NCI-H2081 treated with DMSO at 0.1 percent for 48 hours (cell line): ENCODE measurements around the gene SFTPD.
"Not testable (repeated sequence)": the region's sequence is repeated elsewhere in the genome, so short reads cannot be mapped to it uniquely, and the experiment has no call there.

Experiments
- DNase-seq: peaks from one replicate; lab custom pipeline; 2025; lab: John Stamatoyannopoulos, UW

Gene SFTPD

GRCh38 chr10:79948976-79949722 is at the start of gene SFTPD:
Gene SFTPD (minus strand): TSS chr10:79949105. CDS start chr10:79946659, 2,446 bp downstream.
- DNase-seq: no peak

- no peak for DNase-seq
Measured at GRCh38 chr10:79995979-79996634, 47.2 kb upstream of the SFTPD start.

GRCh38 chr10:79994556-79994955 is 45.7 kb upstream of the SFTPD start:
- no peak for DNase-seq

DNA sequence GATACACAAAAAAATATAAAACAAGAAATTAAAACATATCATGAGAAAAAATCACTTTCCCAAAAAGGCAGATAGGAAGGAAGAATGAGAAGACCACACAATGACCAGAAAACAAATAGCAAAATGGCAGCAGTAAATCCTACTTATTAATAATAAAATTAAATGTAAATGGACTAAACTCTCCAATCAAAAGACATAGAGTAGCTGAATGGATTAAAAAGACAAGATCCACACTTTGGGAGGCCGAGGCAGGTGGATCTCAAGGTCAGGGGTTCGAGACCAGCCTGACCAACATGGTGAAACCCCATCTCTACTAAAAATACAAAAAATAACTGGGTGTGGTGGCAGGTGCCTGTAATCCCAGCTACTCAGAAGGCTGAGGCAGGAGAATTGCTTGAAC is 39.3 kb upstream of the SFTPD start:
- not testable (repeated sequence) for DNase-seq

DNA sequence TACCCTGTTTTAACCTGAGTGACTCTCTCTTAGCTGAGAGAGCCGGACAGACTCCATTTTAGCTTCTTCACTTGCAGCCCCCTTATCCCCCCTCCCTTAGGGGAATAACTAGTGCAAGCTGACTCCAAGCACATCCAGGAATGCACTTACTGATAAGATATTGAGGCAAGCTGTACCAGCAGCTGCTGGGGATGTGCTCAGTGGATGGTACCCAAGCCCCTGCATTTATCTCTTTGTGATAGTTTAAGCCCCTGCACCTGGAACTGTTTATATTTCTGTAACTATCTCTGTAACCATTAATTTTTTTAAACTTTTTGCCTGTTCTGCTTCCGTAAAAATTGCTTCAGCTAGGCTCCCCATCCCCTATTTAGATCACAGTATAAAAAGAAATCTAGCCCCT is 37.8 kb upstream of the SFTPD start:
- not testable (repeated sequence) for DNase-seq

GRCh38 chr10:79985481-79986072 is 36.7 kb upstream of the SFTPD start:
- no peak for DNase-seq

GRCh38 chr10:79984851-79985250 is 35.9 kb upstream of the SFTPD start:
- DNase-seq: no peak

GRCh38 chr10:79983286-79983909 is 34.5 kb upstream of the SFTPD start:
- DNase-seq: no peak

GRCh38 chr10:79982861-79983260 is 34.0 kb upstream of the SFTPD start:
- no peak for DNase-seq

DNA sequence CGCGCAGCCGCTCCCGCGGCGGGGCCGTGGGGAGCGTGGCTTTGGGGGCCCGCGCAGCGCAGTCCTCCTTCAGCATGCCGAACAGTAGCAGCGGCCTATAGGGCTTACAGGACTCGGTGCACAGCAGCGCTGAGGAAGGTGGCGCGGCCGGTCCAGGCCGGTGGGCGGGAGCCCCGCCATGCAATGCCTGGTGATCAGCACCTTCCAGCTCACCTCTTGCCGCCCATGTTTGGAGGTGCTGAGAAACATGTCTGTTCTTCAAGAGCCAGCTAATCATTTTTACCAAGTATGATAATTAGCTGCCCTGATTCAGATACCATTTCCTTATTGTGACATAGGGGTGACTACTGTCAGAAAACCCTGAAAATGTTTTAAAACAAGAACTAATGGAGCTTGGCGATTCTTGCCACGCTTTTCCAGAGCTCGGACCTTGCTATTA is 33.5 kb upstream of the SFTPD start:
- no peak for DNase-seq

- DNase-seq: no peak
Measured at GRCh38 chr10:79981450-79982361, 32.8 kb upstream of the SFTPD start.

DNA sequence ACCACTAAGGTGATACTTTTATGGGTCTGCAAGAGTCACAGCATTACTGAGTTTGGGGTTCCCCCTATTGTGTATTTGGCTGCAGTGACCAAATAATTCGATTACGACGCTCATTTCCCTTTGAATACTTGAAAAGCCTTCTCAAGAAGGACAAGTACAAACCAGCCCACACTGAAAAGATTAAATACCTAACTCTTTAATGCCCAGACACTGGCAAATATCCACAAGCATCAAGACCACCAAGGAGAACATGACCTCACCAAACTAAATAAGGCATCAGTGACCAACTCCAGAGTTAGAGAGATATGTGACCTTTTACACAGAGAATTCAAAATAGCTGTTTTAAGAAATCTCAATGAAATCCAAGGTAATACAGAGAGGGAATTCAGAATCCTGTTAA is 31.8 kb upstream of the SFTPD start:
- DNase-seq: no peak

DNA sequence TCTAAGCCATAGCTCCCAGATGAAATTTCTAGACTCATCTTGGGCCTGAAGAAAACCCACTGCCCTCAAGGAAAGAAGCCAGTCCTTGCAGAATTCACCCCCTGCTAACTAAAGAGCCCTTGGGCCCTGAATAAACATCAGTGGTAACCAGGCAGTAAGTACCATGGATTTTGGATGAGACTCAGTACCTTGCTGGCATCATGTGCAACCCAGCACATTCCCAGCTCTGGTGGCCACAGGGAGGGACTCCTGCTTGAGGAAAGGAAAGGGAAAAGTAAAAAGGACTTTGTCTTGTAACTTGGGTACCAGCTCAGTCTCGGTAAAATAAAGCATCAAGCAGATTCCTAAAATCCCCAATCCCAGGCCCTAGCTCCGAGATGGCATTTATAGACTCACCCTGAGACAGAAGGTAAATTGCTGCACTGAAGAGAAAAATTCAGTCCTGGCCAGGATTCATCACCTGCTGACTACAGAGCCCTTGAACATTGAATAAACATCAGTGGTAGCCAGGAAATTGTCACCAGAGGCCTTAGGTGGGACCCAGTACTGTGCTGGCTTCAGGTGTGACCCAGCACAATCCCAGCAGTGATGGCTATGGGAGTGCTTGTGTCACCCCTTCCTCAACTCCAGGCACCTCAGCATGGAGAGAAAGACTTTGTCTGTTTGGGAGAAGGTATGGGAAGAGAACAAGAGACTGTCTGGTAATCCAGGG is 31.2 kb upstream of the SFTPD start:
- DNase-seq: no peak

DNA sequence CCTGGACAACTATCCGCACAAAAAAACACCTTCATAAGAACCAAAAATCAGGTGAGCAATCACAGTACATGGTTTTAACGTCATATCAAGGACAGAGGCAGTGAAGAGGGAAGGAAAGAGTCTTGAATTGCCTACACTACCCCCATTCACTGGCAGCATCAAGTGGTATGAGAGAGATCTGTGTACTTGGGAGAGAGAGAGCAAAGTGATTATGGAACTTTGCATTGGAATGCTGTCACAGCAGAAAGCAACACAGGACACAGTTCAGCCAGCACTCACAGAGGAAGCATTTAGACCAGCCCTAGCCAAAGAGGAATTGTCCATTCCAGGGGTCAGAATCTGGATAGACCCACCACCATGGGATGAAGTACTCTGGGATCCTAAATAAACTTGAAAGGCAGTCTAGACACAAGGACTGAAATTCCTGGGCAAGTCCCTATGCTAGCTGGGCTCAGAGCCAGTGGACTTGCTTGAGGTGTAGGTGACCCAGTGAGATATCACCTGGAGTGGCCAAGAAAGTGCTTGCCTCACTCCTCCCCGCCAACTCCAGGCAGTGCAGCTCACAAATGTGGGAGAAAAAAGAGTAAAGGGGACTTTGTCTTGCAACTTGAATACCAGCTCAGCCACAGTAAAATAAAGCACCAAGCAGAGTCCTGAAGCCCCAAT is 30.5 kb upstream of the SFTPD start:
- no peak for DNase-seq

- no peak for DNase-seq
Measured at GRCh38 chr10:79976999-79977398, 28.1 kb upstream of the SFTPD start.

DNA sequence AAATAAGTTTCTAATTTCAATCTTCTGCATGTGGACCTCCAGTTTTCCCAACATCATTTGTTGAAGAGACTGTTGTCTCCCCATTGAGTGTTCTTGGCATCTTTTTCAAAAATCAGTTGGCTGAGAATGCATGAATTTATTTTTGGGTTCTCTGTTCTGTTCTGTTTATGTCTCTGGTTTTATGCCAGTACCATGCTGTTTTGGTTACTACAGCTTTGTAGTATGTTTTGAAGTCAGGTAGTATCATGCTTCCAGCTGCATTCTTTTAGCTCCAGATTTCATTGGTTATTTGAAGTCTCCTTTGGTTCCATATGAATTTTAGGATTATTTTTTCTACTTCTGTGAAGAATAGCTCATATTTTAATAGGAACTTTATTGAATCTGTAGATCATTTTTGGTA is 21.2 kb upstream of the SFTPD start:
- no peak for DNase-seq

DNA sequence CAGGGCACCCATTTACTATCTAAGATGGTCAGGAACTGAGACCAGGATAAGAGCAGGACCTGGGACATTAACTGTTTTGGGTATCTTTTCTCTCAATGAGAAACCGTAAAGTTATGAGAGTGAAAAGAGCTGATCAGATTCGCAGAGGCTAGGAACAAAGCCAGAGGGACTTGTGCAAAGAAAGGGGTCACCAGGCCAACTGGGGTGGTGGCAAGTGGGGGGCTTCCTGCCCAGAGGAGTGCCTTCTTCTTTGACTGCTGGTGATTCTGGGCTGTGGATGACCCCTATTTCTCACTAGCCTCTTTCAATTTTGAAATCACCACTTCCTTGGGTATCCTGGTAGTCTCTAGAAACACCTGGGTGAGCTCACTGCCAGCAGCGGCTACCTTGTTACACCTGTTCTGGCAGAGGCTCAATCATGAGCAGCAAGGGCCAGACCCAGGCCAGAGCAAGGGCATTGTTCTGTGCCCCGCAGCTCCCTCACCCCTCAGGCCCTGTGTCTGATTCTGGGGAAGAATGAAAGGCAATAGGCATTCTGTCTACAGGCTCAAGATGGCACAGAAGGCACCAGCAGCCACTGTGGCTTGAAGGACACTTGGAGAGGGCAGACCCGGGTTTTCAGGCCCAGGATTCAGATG is 999 bp downstream of the SFTPD start:
- no peak for DNase-seq

- DNase-seq: no peak
Measured at GRCh38 chr10:79947083-79947415, 1.9 kb downstream of the SFTPD start.

GRCh38 chr10:79946271-79947082 is 2.4 kb downstream of the SFTPD start:
- no peak for DNase-seq
